Measurements from ENCODE around the gene PFKP.

PFKP gene

GRCh38 chr10:3067118-3067858 is at the start of gene PFKP:
PFKP (plus strand) TSS chr10:3067548; CDS start chr10:3067596, 48 bp downstream.
- no peak for DNase-seq

GRCh38 chr10:3018247-3018646 is 49.1 kb upstream of the PFKP start:
- DNase-seq, result no peak

GRCh38 chr10:3020311-3020710 is 47.0 kb upstream of the PFKP start:
- no peak for DNase-seq

- no peak for DNase-seq
Measured at GRCh38 chr10:3020881-3021280, 46.5 kb upstream of the PFKP start.

- no peak for DNase-seq
Measured at GRCh38 chr10:3022027-3022426, 45.3 kb upstream of the PFKP start.

- no peak for DNase-seq
Measured at GRCh38 chr10:3023892-3024291, 43.5 kb upstream of the PFKP start.

GRCh38 chr10:3025026-3025683 is 42.2 kb upstream of the PFKP start:
- no peak for DNase-seq

GRCh38 chr10:3027866-3028265 is 39.5 kb upstream of the PFKP start:
- DNase-seq, result no peak

- DNase-seq, result no peak
Measured at GRCh38 chr10:3028441-3028840, 38.9 kb upstream of the PFKP start.

- DNase-seq, result no peak
Measured at GRCh38 chr10:3030765-3031164, 36.6 kb upstream of the PFKP start.

- no peak for DNase-seq
Measured at GRCh38 chr10:3031490-3031889, 35.9 kb upstream of the PFKP start.

- DNase-seq, result no peak
Measured at GRCh38 chr10:3033925-3034324, 33.4 kb upstream of the PFKP start.

GRCh38 chr10:3034616-3035015 is 32.7 kb upstream of the PFKP start:
- DNase-seq, result no peak

- no peak for DNase-seq
Measured at GRCh38 chr10:3036155-3037021, 31.0 kb upstream of the PFKP start.

- DNase-seq, result no peak
Measured at GRCh38 chr10:3037182-3037581, 30.2 kb upstream of the PFKP start.

- DNase-seq, result no peak
Measured at GRCh38 chr10:3040069-3040468, 27.3 kb upstream of the PFKP start.

GRCh38 chr10:3042589-3042988 is 24.8 kb upstream of the PFKP start:
- no peak for DNase-seq

- peak; percentile 16 for DNase-seq
Measured at GRCh38 chr10:3043512-3044368, 23.6 kb upstream of the PFKP start.

GRCh38 chr10:3045471-3046209 is 21.7 kb upstream of the PFKP start:
- no peak for DNase-seq

- DNase-seq, result no peak
Measured at GRCh38 chr10:3046210-3046779, 21.1 kb upstream of the PFKP start.

- no peak for DNase-seq
Measured at GRCh38 chr10:3046981-3047547, 20.3 kb upstream of the PFKP start.

Data from NCI-H2227 treated with DMSO at 0.1 percent for 48 hours (cell line).